ENCODE data around the gene NUPR2. TPM values are rescaled to one million over a fixed set of nuclear protein-coding genes. Genes with fewer than 3 reads are reported as not detected.

NUPR2 gene
- not detected in 3 replicates for total RNA-seq (2021)
- not detected for Bru-seq, nascent RNA
- long read RNA-seq, experiment 1, result 0 reads
- long read RNA-seq, experiment 2, result 0 reads
- long read RNA-seq, experiment 3, result 0 reads

GRCh38 chr7:56115852-56116538 lies at the start of gene NUPR2:
Gene NUPR2, minus strand, starts transcription at chr7:56116417. Its CDS starts 103 bp downstream, at chr7:56116314.
- H3K27me3 Mint-ChIP-seq (ENCODE audit: low read depth), result peaks cover 11% of the 10 kb centered on the region; the same call in 1 of the 2 replicates
- CTCF ChIA-PET, result no interaction called here
- H3K9me3 Mint-ChIP-seq, result peaks cover 56% of the 10 kb centered on the region
- ATAC-seq (no peak), DNase-seq (ENCODE audit: low spot score) (no peak)
- POLR2A ChIA-PET, result no interaction called here
- no peak for TF ChIP-seq TEAD4 (CRISPR knock-in tag; IDR thresholded peaks at IDR 0.05)
- TF ChIP-seq MAX (CRISPR knock-in tag; IDR thresholded peaks at IDR 0.05), result no peak
- no peak for TF ChIP-seq SP1 (CRISPR knock-in tag; conservative IDR thresholded peaks at IDR 0.05)
- TF ChIP-seq TCF7 (CRISPR knock-in tag; IDR thresholded peaks at IDR 0.05; ENCODE audit: low read depth), result no peak
- no peak for TF ChIP-seq ATF3 (CRISPR knock-in tag; conservative IDR thresholded peaks at IDR 0.05)
- TF ChIP-seq GRHL2 (CRISPR knock-in tag; IDR thresholded peaks at IDR 0.05; ENCODE audit: insufficient replicate concordance, severe bottlenecking), result no peak
- no peak for TF ChIP-seq AFF4 (CRISPR knock-in tag; IDR thresholded peaks at IDR 0.05; ENCODE audit: borderline replicate concordance)
- TF ChIP-seq ZNF317 (CRISPR knock-in tag; IDR thresholded peaks at IDR 0.05; ENCODE audit: borderline replicate concordance, low read depth), result no peak
- no peak for TF ChIP-seq NFE2L1 (CRISPR knock-in tag; IDR thresholded peaks at IDR 0.05)
- TF ChIP-seq USF1 (CRISPR knock-in tag; IDR thresholded peaks at IDR 0.05), result no peak
- no peak for TF ChIP-seq MYBL2 (CRISPR knock-in tag; IDR thresholded peaks at IDR 0.05)
- no peak for TF ChIP-seq SMAD3 (CRISPR knock-in tag; IDR thresholded peaks at IDR 0.05; ENCODE audit: borderline replicate concordance)
- no peak for TF ChIP-seq ZNF423 (CRISPR knock-in tag; IDR thresholded peaks at IDR 0.05)
- H3K27ac Mint-ChIP-seq, result no peak within 1 kb of the TSS
- H3K4me3 Mint-ChIP-seq, result no peak within 1 kb of the TSS
- H3K4me1 Mint-ChIP-seq, result no peaks in the 10 kb centered on the region
- H3K36me3 Mint-ChIP-seq, result peaks cover 45% of the 10 kb centered on the region

GRCh38 chr7:56157238-56157790 lies 41.1 kb upstream of the NUPR2 start:
- H3K27me3 Mint-ChIP-seq (ENCODE audit: low read depth), result peaks cover 20% of the 10 kb centered on the region
- peaks cover 71% of the 10 kb centered on the region for H3K36me3 Mint-ChIP-seq
- ATAC-seq, result no peak
- H3K4me3 Mint-ChIP-seq, result no peak overlapping the region
- H3K9me3 Mint-ChIP-seq, result peaks cover 69% of the 10 kb centered on the region
- POLR2A ChIA-PET, result no interaction called here
- DNase-seq (ENCODE audit: low spot score), result no peak
- H3K27ac Mint-ChIP-seq, result no peak overlapping the region
- no peaks in the 10 kb centered on the region for H3K4me1 Mint-ChIP-seq
- CTCF ChIA-PET, result no interaction called here
- TF ChIP-seq SOX15 (CRISPR knock-in tag; IDR thresholded peaks at IDR 0.05), result no peak
- no peak for TF ChIP-seq ZNF121 (CRISPR knock-in tag; IDR thresholded peaks at IDR 0.05)
- no peak for TF ChIP-seq ARID4B (CRISPR knock-in tag; IDR thresholded peaks at IDR 0.05; ENCODE audit: borderline replicate concordance)
- no peak for TF ChIP-seq ZNF532 (CRISPR knock-in tag; IDR thresholded peaks at IDR 0.05; ENCODE audit: borderline replicate concordance)
- TF ChIP-seq OVOL2 (CRISPR knock-in tag; IDR thresholded peaks at IDR 0.05; ENCODE audit: borderline replicate concordance), result no peak
